Activated CD4-positive, alpha-beta T cell treated with anti-CD3 and anti-CD28 coated beads for 48 hours (primary cell): ENCODE measurements around the gene SERGEF.

Experiments
- DNase-seq: peaks from one replicate; pipeline ENCODE4 v3.0.0-alpha.2; 2020

Gene SERGEF

DNA sequence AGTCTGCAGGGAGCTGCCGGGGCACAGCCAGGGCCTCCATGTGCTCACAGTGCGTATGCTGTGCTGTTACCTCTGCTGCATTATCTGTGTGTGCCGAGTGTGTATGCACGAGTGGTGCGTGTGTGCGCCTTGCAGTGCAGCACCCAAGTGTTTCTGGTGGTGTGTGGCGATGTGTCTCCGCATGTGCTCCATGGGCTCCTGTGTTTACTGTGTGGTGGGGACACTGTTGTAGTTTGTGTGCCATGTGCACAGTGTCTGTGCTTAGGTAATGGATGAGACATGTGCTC is 246.8 kb downstream of the SERGEF start:
- no peak for DNase-seq

DNA sequence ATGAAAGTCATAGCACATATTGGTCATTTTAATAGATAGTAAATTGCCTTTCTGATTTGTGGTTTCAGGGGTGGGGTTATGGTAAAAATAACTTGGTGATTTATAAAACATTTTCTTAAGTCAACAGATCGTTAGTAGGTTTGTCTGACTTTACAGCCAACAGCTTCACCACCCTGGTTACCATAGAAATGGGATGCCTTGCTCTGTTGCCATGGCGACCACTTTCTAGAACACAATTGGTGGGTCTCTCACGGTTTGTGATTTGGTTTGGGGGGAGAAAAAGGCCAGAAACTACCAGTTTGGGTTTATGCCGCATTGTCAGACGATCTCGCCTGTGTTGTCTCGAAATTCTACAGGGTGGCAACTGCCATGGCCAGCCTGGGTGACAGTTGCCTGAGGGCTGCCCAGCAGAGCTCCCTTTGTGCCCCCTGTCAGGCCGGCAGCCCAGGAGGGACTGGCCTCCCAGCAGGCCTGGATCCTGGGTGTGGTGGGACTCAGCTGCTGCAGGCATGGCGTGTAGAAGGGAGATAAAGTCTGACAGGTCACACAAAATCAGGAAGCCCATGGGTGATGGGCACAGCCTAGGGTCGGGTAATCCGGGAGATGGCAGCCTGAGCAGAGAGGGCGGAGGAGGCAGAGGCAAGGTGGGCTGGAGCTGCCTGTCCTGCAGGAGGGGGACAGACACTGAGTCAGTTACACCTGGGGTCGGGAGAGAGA is 247.3 kb downstream of the SERGEF start:
- DNase-seq, result no peak

DNA sequence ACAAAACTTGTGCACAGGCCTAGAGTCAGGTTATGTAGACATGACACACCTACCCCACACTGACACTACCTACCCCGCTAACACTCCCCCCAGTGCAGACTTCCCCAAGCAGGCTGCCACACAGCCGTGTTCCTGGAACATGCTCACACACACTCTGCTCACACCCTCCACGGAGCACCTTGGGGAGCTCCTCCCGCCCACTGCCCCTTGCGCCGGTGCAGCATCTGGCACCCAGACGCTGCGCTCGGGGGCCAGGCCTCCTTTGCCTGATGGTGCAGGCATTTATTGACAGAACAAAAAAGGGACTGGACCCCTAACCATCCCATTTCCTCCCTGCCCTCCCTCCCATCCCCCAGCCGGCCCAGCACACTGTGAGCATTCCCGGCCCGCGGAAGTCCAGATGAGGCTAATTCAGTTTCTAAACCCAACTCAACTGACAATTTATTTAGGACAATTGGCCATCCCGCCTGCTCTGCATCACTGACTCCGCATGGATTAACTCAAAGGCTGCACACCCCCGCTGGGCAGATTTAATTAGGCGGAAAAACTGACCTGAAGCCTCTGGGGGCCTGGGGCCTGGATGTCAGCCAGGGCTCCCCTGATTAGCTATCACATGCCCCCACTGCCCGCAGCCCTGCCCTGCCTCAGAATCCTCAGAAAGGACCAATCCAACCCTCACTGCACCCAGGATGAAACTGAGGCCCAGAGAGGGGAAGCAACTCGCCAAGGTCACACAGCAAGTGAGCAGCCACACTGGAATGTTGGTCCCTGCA is 248.2 kb downstream of the SERGEF start:
- DNase-seq, result no peak

DNA sequence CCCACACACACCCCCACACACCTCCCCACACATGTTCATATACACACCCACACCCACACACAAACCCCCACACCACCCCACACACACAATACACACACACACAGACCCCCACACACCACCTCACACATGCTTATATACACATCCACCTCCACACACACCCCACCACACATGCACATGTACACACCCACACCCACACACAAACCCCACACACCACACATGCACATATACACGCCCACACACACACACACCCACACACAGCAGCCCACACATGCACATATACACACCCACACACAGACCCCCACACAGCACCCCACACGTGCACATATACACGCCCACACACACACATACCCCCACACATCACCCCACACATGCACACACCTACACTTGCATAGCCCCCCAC is 249.1 kb downstream of the SERGEF start:
- no peak for DNase-seq

DNA sequence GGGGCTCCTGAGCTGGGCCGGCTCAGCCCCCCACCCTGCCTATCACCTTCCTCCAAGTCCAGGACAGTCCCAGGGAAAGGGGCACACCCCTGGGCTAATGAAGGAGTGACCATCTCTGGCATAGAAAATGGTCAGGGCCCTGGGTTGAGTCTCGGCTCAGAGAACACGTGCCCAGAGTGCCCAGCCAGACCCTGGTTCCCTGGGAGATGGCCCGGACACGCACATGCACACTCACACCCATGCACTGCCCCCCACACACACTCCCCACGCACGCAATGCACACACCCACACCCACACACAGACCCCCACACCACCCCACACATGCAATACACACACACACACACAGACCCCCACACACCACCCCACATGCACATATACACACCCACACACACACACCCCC is 249.6 kb downstream of the SERGEF start:
- DNase-seq, result no peak

DNA sequence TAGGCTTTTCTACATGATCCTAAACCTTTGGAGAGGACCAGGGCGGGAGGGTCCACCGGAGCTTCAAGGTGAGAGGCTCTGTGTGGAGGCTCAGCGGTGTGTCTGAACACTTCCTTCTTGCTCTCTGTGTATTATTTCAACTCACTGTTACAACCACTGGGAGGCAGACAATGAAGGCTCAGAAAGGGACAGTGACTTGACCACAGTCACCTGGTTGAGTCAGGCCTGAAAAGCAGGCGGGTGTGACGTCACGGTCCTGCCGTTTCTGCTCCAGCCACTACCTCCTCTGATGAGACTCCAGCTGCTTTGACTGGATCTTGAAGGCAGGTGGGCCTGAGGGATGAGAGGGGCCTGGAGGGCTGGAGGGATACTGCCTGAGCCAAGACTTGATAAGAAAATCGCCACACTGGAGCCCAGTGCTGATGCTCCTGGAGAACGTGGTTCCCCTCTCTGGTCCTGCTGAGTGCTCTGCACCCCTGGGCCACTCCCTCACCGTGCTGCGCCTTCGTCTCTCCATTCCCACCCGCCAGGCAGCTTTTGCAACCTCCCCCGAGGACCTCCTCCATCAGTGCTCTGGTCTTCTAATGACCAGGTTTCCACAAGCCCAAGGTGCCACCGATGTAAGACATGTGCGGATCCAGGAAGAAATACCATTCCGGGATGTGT is 250.4 kb downstream of the SERGEF start:
- DNase-seq, result no peak

DNA sequence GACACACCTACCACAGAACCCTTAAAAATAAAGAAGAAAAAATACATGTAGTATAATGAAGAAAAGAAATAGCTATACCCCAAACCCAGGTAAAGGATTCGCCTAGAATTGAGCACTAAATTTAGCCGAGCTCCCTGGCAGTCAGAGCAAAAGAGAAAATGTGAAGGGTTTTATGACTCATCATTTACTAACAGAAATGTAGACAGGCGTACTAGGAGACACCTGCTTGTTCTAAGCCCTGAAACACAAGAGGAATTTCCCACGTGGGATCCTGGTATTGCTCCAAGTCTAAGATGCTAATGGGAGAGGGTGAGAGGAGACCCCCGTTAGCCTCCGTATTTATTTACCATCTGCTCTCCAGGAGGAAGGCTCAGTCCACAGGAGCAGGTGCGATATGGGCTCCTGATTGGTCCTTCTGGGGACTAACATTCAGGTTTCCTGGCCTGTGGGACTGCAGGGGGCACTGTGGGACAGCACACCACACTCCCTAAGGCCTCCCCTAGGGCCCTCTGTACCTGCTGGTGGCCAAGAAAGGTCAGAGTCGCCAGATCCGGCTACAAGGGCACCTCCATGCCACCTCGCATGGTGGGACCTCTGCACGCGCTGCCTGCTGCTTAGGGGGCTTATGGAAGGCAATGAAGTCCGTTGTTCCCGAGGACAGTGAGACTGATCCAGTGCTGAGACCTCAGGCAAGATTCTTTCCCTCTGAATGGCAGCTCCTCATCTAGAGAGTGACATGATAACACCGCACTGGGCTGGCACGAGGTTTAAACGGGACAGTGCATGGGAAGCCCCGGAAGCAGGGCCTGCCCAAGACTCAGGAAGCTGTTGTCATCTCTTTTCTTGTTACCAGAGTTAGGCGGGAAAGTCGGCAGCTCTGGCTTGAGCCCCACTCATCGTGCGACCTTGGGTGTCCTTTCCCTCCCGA is 252.5 kb downstream of the SERGEF start:
- DNase-seq, result peak; percentile 53

DNA sequence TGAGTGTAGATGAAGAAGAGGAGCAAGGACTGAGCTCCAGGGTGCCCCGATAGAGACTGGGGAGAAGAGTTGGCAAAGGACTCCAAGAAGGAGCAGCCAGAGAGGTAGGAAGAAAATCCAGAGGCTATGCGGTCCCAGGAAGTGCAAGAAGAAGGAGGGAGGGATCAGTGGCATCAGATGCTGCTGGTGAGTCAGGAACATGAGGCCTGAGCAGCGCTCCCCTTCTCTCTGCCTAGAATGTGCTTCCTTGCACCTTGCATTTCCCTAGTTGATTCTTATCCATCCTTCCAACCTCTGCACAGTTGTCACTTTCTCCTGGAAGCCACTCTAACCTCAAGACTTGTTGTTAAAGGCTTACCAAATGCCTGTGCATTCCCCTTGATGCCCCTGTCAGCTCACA is 257.0 kb downstream of the SERGEF start:
- DNase-seq, result no peak

DNA sequence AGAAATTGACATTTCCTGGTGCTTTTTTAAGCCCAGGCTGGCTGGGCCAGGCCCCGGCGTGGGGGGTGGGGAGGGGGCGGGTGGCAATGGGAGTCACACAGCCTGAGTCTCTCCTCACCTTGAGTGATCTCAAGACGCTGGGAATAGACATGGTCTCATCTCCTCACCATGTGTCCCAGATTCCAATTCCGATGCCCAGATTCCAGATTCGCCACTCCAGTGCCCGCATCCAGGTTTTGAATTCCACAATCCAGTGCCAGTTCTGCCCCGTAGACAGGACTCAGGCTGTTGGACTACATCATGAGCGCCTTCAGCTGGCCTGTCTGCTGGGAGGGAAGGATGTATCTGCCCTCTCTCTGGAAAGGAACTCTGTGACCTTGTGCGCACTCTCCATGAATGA is 259.2 kb downstream of the SERGEF start:
- DNase-seq, result no peak

DNA sequence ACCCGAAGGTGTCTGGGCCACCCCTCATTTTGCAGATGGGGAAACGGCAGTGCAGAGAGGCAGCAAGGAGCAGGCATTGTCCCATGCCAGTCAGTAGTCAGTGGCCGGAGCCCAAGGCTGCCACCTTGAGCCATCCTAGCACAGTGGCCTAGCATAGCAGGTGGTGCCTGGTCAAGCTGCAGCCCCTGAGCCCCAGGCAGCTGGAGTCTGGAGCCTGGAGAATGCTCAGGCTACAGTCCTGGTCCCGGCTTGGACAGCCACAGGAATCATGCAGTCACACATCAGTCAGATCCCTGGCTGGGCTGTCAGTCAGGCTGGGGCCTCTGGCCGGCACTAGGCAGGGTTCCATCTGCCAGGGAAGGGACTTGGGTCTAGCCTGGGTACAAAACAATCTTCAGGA is 259.7 kb downstream of the SERGEF start:
- no peak for DNase-seq

DNA sequence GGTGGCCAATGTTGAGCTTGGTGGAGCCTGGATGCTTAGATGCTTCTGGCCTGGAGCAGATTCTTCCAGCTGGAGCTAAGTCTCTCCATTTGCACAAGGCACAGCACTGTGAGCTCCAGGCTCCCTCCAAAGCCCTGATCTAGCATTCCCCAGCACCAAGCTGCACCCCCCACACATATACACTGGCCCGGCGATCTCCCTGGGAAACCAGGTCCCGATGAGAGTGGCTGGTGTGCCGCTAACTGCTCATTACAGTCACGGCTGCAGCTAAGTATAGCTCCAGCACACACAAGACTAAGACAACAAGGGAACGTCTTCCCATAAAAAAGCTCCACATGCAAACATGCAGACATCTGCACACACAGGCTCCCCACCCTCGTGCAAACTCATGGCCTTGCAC is 260.7 kb downstream of the SERGEF start:
- no peak for DNase-seq

DNA sequence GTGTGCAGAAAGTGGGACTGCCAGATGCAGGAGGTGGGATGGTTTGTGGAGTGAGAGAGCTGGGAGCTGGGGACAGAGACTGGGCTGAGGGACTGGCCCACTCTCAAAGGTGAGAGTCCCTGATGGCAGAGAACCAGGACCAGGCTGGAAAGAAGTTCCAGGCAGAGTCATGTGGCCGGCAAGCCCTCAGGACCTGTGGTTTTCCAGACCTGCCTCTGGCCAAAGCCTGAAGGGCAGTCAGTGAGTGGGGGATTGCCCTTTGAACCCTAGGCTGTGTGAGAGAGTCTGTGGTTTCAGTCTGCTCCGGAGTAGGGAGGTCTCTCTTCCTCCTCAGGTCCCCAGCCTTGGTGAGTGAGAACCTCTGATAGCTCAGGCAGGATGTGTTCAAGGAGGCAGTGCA is 261.3 kb downstream of the SERGEF start:
- DNase-seq, result no peak

DNA sequence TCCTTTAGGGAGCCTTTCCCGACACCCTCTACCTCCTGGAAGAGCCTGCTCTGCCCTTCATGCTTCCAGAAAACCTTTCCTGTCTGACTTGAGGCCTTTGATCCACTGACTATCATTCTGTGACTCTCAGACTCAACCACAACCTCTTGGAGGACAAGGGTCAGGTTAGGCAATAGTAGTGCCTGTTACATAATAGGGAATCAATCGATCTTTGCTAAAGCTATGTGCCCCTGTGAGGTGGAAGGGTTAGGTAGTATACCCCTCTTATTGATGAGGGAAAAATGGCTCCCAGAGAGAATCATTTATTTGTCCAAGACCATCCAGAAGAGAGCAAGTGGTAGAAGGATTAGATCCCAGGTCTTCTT is 262.1 kb downstream of the SERGEF start:
- DNase-seq, result no peak

DNA sequence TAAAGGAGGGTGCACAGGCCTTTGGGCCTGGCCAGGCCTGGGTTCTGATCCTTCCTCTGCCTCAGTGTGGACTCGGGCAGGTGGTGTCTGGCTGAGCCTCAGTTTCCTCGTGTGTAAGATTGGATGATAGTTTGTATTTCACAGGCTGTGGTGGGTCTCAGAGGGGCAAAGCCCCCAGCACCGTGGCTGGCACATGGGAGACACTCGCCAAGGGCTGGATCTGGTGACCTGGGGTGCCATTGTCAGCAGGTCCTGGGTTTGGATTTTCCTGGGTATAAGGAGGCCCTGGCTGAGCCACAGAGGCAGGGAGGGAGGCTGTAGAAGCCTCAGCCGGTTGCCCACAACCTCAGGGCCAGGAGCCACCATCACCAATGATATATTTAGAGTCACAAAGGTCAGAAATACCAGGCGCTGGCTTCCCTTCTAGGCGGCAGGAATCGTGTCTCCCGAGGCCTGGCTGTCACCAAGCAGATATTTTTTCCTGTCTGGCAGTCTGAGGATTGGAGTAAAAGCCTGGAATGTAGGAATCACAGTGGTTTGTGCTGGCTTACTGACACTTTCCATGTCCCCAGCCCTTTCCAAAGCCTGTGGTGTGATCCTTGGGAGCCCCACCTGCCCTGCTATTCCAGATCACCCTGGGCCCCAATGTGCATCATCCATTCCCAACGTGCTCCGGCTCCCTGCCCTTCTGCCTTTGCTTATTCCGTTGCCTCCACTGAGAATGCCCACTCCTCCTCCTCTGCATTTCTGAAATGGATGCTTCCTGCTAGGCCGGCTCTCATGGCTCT is 262.6 kb downstream of the SERGEF start:
- no peak for DNase-seq

DNA sequence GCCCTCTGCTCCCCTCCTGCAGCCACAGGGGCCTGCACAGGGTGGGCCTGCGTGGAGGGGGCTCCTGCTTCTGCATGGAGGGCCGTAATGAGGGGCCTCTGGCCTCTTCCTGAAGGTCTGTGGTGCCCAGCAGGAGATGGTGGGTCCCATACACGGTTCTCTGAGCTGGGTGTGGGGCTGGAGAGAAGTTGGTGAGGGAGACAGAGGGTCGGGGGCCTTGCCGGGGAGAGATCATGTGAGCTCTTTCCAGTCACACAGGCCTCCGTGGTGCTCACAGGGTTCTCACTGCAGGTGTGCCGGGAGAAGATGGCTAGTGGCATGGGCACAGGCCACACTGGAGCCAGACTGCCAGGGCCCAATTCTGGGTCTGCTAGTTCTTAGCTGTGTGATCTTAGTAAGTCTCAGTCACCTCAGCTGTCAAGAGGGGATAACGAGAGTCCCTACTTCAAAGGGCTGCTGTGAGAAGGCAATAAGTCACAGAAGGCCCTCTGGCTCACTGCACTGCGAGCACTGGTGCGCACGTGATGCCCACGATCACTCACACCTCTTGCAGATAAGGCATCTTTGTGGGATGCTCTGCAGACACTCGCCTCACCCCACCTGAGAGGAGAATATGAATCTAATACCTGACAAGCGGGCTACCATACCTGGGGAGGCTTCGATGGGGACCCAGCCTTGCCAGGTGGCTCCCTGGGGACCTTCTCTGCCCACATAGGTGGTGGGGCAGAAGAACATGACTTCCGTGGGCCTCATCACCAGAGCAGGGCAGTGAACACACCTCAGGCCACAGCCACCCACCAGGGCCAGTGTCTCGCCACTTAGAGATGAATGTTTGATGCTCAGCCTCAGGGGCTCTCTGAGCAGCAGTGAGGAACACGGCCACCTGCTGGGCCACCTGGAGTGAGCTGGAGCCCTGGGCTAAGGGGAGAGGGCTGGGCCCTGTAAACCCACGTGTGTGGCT is 263.8 kb downstream of the SERGEF start:
- DNase-seq, result no peak

DNA sequence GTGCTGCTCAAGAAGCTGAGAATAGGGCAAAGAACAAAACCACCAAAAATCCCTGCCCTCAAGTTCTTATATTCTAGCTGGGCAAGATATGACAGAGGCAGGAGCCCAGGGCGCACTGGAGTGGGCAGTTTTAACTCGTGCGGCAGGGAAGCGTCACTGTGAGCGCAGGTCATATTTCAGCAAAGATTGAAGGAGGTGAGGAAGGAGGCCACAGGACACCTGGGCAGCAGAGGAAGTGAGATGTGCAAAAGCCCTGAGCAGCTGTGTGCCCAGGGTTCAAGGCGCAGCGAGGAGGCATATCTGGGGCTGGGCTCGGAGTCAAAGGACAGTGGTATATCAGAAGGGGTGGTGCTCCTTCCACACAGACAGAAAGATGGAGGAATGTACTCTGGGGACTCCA is 264.8 kb downstream of the SERGEF start:
- DNase-seq, result no peak

DNA sequence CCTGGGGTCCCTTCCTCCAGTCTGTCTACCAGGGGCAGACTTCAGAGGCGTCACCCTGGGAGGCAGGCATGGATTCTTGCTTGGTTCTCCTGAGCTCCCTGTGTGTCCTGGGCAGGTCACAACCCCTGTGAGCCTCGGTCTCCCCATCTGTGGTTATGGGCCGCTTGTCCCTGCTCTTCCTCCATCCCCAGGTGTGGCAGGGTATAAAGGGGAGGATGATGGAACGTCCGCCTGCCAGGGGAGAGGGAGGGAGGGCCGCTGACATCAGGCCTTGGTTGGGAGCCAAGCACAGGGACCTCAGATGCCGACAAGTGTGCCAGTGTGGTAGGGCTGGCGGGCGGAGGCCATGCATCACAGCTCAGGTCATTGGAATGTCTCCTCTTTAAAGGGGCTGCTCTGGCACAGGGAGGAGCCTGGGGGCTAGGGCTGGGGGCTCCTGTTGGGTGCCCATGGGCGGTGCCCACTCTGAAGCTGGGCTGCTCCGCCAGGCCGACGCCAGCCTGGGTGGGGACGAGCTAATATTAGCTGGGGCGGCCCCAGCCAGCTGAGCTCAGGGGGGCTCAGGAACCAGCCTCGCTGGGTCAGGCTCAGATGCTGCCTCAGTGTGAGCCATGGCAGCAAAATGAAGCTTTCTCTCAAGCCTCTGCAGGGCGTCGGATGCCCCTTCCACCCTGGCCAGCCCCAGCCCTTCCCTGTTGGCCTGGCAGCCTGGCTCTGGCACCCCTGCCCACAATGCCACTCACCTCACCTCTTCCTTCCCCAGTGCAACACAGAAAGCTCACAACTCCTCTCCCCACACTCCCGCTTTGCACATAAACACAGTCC is 265.5 kb downstream of the SERGEF start:
- no peak for DNase-seq

DNA sequence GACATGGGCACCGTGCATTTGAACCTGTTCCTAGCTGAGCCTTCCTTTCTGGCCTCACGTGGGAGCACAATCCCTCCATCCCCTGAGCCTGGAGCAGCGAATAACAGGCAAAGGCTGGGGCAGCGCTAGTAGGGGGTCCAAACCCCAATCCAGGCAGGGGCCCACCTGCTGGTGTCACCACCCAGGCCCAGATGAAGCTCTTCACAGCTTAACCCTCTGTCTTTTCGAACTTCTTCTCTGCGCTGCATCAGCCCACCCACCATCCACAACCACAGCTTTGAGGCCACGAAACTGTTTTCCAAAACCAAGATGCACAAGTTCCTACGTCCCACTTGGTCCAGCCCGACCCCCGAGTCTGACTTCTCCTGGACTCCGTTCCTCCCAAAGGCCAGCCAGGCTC is 266.8 kb downstream of the SERGEF start:
- DNase-seq, result no peak

DNA sequence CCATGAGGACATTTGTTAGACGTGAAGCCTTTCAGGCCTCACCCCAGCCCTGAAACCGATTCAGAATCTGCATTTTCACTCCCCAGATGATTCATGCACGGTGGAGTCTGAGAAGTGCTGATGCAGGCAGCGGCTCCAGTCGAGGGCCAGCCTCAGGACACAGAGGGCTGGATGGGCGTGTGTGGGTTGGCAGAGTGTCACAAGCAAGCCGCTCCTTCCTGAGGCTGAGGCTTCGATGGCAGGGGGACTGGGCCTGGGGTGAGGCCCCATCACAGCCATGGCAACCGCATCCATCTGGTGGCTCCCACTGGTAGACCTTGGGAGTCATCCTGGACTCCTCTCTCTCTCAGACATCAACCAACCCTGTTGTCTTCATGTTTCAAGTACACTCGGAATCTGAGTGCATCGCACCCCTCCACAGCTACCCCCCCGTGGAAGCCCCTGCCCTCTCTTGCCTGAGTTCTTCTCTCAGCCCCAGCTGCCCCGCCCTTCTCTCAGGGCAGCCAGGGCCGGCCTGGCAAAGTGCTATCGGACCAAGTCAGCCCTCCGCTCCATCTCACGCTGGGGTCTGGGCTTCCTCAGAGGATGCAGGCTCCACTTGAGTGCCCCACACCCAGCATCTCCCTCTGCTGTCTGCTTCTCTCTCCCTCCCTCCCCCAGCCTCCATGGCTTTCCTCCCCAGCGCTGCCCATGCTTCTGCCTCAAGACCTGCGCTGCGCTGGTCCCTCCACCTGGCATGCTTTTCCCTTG is 267.6 kb downstream of the SERGEF start:
- DNase-seq, result no peak
